Measurements from ENCODE around the gene SYTL1.
"Not testable (repeated sequence)": the region's sequence is repeated elsewhere in the genome, so short reads cannot be mapped to it uniquely, and the experiment has no call there.

Gene SYTL1

GRCh38 chr1:27383039-27383605, 41.3 kb downstream of the SYTL1 start, which contains the start of gene CD164L2:
Gene CD164L2 (minus strand): TSS chr1:27383333. CDS start chr1:27383239, 94 bp downstream.
- DNase-seq (ENCODE audit: low spot score) = peak; percentile 99

- DNase-seq (ENCODE audit: low spot score) = no peak
These were observed 41.8 kb downstream of the SYTL1 start for GRCh38 chr1:27383661-27384060.

- not testable (repeated sequence) for DNase-seq (ENCODE audit: low spot score)
These were observed 43.0 kb downstream of the SYTL1 start for GRCh38 chr1:27384797-27385196.

GRCh38 chr1:27388337-27389005, 46.6 kb downstream of the SYTL1 start:
- peak; percentile 69 for DNase-seq (ENCODE audit: low spot score)

GRCh38 chr1:27391511-27392095, 49.8 kb downstream of the SYTL1 start:
- DNase-seq (ENCODE audit: low spot score) = peak; percentile 74

- peak; percentile 95 for DNase-seq (ENCODE audit: low spot score)
These were observed 50.4 kb downstream of the SYTL1 start, which contains the start of gene GPR3 for GRCh38 chr1:27392096-27392777. Gene GPR3 (plus strand): TSS chr1:27392622. CDS start chr1:27393799, 1,177 bp downstream.

- DNase-seq (ENCODE audit: low spot score) = no peak
These were observed 51.2 kb downstream of the SYTL1 start for GRCh38 chr1:27392778-27393635.

GRCh38 chr1:27393641-27394281, 51.9 kb downstream of the SYTL1 start:
- DNase-seq (ENCODE audit: low spot score) = no peak

- no peak for DNase-seq (ENCODE audit: low spot score)
These were observed 52.4 kb downstream of the SYTL1 start for GRCh38 chr1:27394282-27394658.

- no peak for DNase-seq (ENCODE audit: low spot score)
These were observed 53.1 kb downstream of the SYTL1 start for GRCh38 chr1:27394925-27395324.

GRCh38 chr1:27395441-27396195, 53.8 kb downstream of the SYTL1 start:
- peak; percentile 87 for DNase-seq (ENCODE audit: low spot score)

GRCh38 chr1:27397110-27397509, 55.3 kb downstream of the SYTL1 start:
- DNase-seq (ENCODE audit: low spot score) = no peak

GRCh38 chr1:27397749-27398148, 55.9 kb downstream of the SYTL1 start:
- DNase-seq (ENCODE audit: low spot score) = no peak

- DNase-seq (ENCODE audit: low spot score) = no peak
These were observed 56.8 kb downstream of the SYTL1 start for GRCh38 chr1:27398405-27399149.

GRCh38 chr1:27399251-27400025, 57.6 kb downstream of the SYTL1 start:
- no peak for DNase-seq (ENCODE audit: low spot score)

GRCh38 chr1:27400082-27400962, 58.5 kb downstream of the SYTL1 start:
- no peak for DNase-seq (ENCODE audit: low spot score)

- DNase-seq (ENCODE audit: low spot score) = no peak
These were observed 59.1 kb downstream of the SYTL1 start for GRCh38 chr1:27400963-27401341.

- peak; percentile 64 for DNase-seq (ENCODE audit: low spot score)
These were observed 60.5 kb downstream of the SYTL1 start for GRCh38 chr1:27402349-27402754.

All from iPS-NIHi11 (cell line).